Posterior cingulate gyrus (tissue), 11 donors: ENCODE data around the gene NBAS.
A peak's percentile ranks its signal among the peaks of the same experiment; 100 is the strongest.
"Not testable (repeated sequence)": the region's sequence is repeated elsewhere in the genome, so short reads cannot be mapped to it uniquely, and the experiment has no call there.

Source experiments
- DNase-seq, 10 donors: peaks; one replicate each; pipeline versions ENCODE4 v3.0.0 to v3.0.0-alpha.2; 2020 to 2021; ENCODE audit warnings: mixed read lengths in 3 of 10
- intact Hi-C: fragments of 100-400 bp; cut with DNase I; formaldehyde crosslinking; loops from one replicate; pipeline ENCODE4 v1.15.1; 2023

NBAS gene

DNA sequence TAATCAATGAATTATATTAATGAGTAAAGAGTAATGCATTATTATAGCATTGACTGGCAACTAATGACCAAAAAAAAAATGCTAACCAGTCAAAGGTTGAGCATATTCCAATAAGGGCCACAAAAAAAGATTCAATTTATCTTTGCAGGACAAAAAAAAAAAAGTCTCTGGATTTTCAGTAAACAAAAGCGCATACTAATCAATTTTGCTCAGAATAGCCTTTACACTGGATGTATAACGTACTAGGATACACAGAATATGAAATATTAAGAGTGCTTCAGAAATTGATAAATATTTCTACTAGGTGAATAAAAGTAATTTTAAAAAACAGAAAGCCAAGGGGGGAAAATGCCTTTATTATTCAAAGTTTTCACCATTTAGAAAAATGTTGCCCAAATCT lies 74.4 kb downstream of the NBAS start:
- intact Hi-C loops = no loop called here

DNA sequence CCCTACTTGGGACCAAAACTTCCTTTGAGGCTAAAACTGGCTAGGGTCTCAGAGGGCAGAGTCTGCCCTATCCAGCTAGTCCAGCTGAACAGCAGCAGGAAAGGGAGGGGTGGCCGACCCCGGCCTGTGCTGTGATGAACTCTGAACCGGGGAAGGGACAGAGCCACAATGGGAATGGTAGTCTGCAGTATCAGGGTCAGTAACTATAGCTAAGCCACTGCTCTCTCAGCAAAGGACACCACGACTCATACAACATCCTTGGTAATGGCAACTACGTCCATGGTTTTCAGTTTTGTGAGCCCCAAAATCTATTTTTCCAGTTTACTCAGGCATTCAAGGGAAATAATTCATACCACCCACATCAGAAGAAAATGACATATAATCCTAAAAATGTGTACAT lies 75.2 kb downstream of the NBAS start:
- no peak for DNase-seq
- intact Hi-C loops = no loop called here

More for the DNA sequence above, 74.4 kb downstream of the NBAS start:
- DNase-seq = no peak

DNA sequence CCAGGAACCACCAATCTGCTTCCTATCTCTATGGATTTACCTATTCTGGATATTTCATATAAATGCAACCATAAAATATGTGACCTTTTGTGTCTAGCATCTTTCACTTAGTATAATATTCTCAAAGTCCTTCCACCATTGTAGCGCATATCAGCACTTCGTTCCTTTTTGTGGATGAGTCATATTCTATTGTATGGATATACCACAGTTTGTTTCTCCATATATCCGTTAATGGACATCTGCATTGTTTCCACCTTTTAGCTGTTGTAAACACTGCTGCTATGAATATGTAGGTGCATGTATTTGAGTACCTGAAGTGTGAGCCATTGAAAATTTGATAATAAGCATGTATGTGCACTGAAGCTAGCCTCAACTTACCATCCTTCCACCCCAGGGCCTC lies 80.1 kb downstream of the NBAS start:
- intact Hi-C loops = no loop called here
- no peak for DNase-seq

DNA sequence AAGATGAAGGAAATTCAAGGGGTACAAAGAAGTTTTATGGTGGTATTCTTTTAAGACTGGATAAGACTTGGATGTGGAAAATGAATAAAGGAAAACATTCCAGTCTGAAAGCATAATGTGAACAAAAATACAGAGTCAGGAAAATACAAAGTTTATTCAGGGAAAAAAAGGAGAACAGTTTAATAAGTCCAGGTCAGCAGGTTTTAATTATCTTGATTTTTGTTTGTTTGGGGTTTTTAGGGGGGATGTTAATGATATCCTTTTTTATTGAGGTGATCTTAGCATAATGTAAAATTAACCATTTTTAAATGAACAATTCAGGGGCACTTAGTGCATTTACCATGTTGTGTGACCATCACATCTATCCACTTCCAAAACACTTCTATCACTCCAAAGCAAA lies 80.6 kb downstream of the NBAS start:
- DNase-seq = no peak
- intact Hi-C loops = no loop called here

DNA sequence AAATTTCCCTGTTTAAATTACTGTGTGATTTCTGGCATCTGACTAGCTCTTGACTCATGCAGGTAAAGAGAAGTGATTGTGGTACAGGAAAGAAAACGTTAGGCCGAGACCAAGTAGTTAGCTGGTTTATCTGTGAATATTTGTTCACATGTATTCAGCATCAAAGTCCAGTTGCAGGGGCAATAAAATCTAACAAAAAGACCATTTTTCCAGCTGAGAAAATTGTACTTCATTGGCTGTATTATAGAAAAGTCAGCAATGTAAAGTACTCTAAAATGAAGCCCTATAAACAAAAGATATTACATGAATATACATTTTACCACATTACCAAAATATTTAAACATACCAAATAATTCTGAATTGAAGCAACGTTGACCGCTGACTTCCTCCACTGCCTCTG lies 88.3 kb downstream of the NBAS start:
- no peak for DNase-seq
- intact Hi-C loops = no loop called here

DNA sequence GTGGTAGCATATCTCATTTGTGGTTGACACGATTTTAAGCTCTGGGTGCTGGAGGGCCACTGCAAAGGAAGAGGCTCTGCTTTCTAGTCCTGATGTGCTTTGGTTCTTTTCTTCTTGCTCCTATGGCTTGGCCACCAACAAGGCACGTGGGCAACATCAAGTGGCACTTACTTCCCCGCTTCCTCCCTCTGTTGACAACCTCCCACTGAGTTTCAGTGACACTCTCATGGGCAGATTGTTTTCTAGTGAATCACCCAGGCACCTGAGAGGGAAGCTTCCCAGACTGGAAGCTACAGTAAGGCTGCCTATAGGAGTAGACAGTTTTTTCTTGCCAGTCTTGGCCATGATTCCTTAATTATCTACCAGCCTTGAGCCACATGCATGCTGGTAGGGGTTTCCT lies 89.0 kb downstream of the NBAS start:
- no peak for DNase-seq

DNA sequence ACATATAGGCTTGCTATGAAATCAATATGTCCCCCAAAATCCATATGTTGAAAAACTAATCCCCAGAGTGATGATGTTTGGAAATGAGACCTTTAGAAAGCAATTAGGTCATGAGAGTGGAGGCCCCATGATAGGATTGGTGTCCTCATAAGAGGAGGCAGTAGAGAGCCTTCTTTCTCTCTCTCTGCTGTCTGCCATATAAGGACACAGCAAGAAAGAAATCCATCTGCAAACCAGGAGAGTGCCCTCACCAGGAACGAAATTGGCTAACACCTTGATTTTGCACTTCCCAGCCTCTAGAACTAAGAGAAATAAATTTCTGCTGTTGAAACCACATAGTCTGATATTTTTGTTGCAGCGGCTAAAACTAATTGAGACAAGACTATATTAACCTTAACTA lies 89.5 kb downstream of the NBAS start:
- intact Hi-C loops = no loop called here
- DNase-seq = no peak

More for the DNA sequence above, 89.0 kb downstream of the NBAS start:
- intact Hi-C loops = no loop called here

DNA sequence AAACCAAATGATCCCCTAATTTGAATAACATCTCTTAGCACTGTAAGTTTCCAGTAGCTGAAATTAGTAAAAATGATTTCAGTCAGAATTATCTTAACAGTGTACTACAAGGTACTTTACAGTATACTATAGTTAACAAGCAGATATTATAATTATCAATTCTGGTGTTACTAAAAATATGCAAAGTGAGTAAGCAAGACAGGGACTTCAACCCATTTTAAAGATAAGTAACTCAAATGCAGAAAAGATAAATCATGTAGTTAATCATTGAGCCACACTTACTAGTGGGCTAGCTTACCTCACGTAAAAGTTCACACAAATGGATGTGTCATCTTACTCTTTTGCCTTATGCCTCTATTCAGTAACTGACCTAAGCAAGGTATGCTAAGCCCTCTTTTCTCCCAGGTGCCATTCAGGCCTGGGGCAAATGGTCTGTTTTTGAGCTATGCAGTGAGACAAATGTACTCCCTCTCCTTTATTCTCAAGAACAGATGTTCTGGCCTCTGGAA lies 101.0 kb downstream of the NBAS start:
- DNase-seq = no peak
- intact Hi-C loops = no loop called here

DNA sequence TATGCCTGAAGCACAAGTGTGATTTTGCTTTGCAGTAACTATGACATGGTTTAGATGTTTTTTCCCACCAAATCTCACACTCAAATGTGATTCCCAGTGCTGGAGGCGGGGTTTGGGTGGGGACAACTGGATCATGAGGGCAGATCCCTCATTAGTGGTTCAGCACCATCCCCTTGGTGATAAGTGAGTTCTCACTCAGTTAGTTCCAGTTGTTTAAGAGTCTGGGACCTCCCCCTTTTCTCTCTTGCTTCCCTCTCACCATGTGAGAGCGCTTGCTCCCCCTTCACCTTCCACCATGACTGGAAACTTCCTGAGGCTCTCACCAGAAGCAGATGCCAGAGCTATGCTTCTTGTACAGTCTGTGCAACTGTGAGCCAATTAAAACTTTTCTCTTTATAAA lies 102.9 kb downstream of the NBAS start:
- intact Hi-C loops = no loop called here
- DNase-seq = no peak

DNA sequence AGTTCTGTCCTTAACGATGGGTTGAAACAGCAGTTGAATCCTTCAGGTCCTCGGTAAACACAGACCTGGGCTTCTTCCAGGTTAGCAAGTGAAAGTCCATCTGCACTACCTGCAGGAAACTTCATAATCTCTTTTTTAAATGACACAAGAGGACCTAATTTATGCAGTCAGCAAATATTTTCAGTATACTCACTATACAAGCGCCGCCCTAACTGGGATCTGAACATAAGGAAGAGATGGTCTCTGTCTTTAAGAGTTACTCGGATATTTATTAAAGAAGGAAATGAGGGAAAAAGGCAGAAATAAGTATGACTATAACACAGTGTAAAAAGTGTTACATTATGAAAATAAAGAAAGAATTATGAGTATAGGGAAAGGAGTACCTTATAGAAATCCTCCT lies 103.3 kb downstream of the NBAS start:
- intact Hi-C loops = no loop called here
- DNase-seq = no peak

DNA sequence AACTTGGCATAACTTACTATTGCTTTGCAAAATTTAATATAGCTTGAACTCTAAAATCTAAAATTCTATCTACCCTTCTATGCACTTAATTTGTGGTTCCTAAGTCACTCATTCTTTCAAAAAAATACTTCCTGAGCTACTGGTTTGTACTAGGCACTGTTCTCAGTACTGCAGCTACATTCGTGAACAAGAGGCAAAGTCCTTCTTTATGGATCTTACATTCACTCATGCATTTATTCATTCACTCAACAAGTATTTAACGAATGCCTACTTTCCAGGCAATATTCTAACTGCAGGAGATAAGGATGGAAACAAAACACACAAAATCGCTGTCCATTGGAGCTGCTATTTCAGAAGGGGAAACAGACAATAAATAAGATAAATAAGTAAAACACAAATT lies 104.8 kb downstream of the NBAS start:
- DNase-seq = no peak
- intact Hi-C loops = no loop called here

DNA sequence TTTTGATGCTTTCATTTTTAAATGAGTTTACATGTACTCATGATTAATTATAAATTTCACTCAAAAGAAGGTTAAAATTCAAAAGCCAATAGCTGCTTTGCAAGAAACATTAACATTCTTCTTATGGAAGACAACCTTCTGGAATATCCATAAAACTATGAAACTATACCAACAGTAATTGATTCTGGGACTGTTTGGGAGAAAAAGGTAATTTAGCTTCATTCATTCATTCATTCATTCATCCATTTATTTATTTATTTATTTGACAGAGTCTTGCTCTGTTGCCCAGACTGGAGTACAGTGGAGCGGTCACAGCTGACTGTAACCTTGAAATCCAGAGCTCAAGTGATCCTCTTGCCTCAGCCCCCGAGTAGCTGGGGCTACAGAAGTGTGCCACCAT lies 110.3 kb downstream of the NBAS start:
- no peak for DNase-seq
- intact Hi-C loops = no loop called here

DNA sequence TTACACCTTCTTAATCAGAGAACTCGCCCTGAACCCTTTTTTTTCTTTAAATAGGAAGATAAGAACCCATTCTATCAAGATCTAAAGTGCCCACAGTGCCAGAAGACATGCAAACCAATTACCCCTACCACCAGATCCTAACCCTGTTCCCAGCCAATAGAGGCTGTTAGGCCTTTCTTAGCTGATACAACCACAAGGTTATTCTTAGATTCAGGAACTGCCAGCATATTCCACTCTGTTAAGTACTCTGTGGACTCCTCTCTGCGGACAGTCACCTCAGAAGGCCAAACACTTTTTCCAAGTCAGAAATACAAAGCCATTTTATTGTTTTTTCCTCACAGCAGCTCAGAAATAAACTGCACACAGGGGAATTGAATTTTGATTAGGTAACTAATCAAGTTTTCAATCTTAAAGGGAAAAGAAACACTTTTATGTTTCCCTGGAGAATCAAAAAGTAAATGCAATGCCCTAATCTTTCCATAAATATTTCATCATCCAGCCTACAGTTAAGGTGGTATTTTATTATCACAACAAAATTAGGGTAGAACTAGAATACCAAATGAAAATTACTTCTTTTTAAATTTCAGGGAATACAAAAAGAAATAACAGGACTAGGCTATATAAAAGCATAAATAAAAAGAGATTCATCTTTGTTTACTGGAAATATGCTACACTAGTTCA lies 111.4 kb downstream of the NBAS start:
- DNase-seq = no peak
- intact Hi-C loops = no loop called here

DNA sequence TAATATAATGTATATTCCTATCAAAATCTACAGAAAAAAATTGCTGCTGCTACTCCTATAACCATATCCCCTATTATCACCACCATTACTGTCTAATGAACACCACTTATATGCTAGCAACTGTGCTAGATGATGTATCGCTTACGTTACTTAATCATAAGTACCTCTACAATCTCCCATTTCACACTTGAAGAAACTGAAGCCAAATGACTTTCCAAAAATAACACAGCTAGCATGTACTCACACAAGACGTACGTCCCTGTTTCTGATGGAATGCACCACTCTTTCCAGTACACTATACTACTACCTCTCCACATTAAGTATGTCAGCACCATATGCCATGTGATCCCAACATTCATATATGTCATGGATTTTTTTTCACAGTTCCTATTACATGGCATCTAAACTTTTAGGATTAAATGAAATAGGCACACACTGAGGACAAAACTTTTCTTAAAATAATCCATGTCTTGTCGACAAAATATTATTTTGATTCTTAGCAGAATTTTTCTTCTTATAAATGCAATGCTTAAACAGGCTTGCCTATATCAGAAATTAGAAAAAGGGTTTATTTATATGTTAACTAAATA lies 112.8 kb downstream of the NBAS start:
- no peak for DNase-seq
- intact Hi-C loops = no loop called here

DNA sequence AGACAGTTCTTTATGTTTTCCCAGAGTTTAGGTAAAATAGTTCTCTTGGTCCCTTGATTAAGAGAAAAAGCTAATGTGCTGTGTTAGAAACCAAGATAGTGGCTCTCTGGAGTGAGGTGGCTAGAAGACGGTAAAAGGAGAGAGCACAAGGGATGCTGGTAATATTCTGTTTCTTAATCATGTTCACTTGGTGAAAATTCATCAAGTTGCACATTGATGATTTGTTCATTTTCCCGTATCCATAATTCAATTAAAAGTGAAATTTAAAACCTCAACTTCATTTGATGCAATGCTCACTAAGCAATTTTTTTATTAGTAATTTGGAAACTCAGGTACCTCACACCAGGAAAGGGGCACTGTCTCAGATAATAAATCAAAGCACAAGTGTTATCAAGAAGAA lies 113.8 kb downstream of the NBAS start:
- DNase-seq = no peak
- intact Hi-C loops = no loop called here

DNA sequence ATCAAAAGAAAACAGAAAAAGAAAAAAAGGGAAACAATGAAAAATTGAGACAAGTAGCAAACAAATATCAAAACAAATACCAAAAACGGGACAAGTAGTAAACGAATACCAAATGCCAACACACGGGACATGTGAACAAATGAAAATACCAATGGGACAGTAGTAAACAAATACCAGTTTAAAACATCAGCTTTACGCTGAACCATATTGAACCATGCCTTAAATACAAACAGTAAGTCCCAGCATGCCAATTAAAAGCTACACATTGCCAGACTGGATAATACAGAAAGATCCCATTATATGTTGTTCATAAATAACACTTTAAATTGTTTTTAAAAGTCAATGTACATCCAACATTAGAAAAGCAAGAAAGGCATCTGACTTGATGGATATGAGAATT lies 114.2 kb downstream of the NBAS start:
- intact Hi-C loops = no loop called here
- no peak for DNase-seq

DNA sequence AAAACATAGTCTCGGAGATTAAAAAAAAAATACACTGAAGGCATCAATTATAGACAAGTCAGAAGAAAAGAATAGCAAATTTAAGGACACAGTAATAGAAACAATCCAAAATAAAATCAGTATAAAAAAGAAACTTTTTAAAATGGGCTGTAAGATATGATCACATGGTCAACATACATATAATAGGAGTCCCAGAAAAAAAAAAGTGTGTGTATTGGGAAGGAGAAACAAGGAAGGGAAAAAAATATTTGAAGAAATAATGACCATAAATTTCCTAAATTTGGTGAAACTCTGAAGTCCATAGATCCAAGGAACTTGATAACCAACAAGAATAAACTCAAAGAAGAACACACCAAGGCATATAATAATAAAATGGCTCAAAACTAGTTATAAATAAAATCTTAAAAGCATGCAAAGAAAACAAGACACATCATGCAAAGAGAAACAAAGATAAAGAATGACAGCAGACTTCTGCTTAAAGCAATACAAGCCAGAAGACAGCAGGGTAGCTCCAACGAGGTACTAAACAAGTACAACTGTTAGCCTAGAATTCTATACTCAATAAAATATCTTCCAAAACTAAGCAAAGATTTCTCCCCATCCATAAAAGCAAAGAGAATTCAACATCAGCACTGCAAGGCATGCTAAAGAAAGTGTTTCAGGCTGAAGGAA lies 115.1 kb downstream of the NBAS start:
- intact Hi-C loops = no loop called here
- no peak for DNase-seq

DNA sequence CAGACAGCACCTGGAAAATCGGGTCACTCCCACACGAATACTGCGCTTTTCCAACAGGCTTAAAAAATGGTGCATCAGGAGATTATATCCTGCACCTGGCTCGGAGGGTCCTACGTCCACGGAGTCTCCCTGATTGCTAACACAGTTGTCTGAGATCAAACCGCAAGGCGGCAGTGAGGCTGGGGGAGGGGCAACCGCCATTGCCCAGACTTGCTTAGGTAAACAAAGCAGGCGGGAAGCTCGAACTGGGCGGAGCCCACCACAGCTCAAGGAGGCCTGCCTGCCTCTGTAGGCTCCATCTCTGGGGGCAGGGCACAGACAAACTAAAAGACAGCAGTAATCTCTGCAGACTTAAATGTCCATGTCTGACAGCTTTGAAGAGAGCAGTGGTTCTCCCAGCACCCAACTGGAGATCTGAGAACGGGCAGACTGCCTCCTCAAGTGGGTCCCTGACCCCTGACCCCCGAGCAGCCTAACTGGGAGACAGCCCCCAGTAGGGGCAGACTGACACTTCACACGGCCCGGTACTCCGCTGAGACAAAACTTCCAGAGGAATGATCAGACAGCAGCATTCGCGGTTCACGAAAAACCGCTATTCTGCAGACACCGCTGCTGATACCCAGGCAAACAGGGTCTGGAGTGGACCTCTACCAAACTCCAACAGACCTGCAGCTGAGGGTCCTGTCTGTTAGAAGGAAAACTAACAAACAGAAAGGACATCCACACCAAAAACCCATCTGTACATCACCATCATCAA lies 121.2 kb downstream of the NBAS start:
- DNase-seq = peak in 2 of 10 donors; percentile 54 to 80
- intact Hi-C loops = not testable (repeated sequence)

DNA sequence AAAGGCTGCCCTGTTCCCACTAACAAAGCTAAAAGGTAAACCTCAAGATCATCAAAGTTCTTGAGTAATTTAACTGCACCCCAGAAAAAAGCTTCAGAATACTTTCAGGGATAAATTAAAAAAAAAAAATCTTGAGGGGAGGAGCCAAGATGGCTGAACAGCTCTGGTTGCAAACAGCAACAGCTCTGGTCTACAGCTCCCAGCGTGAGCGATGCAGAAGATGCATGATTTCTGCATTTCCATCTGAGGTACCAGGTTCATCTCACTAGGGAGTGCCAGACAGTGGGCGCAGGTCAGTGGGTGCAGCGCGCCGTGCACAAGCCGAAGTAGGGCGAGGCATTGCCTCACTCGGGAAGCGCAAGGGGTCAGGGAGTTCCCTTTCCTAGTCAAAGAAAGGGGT lies 121.8 kb downstream of the NBAS start:
- intact Hi-C loops = not testable (repeated sequence)
- DNase-seq = peak in 1 of 10 donors; percentile 19

DNA sequence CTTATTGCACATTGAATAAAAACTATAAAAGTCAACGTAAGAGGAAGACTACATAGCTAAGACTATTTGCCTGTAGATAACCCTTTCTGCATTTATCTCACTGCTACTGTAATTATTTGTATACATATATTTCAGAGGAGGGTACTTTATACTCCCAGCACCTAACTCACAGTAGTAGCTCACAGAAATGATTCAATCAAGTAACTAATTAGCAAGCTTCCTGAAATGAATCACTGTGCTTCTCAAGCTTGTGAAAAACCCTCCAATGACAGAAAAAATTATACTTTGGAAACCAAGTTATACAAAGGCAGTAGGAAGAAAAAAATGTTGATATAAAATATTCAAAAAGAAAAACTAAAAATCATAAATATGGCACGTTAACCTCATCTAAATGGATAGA lies 124.9 kb downstream of the NBAS start:
- intact Hi-C loops = no loop called here
- no peak for DNase-seq

DNA sequence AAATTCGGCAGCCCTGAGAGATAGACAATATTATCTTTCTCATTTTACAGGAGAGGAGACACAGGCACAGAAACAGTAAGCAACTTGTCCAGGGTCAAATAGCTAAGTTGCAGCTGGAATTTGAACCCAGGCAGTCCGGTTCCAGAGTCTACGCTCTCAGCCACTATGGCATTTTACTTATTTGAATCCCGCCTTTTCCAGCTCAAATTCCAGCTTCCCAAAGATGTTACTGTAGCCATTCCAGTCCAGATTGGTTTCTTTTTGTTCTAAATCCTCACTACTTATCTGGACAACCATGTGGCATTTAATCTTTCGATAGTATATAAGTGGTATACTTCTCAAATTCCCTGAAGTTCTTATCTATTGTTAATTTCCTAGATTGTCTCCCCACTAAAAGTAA lies 125.7 kb downstream of the NBAS start:
- intact Hi-C loops = no loop called here
- no peak for DNase-seq
